GM19468 (cell line): ENCODE measurements around the gene CHADL.

ENCODE experiments used
- ATAC-seq: cut with Tn5 transposase; IDR thresholded peaks from one replicate; pipeline ENCODE4 v1.9.1; 2021; ENCODE audit warnings: mild to moderate bottlenecking, moderate library complexity, moderate number of reproducible peaks; ENCODE audit not compliant: unreplicated experiment; ENCODE audit errors: extremely low read depth

Gene CHADL

GRCh38 chr22:41231369-41231768, 9.4 kb downstream of the CHADL start:
- no peak for ATAC-seq

GRCh38 chr22:41230401-41230785, 10.3 kb downstream of the CHADL start:
- ATAC-seq = no peak

- ATAC-seq = no peak
Observed at GRCh38 chr22:41229730-41230400, 10.9 kb downstream of the CHADL start.

GRCh38 chr22:41229215-41229614, 11.5 kb downstream of the CHADL start:
- ATAC-seq = no peak

GRCh38 chr22:41226723-41227655, 13.7 kb downstream of the CHADL start:
- ATAC-seq = no peak

GRCh38 chr22:41223535-41223934, 17.2 kb downstream of the CHADL start:
- ATAC-seq = no peak

GRCh38 chr22:41222846-41223507, 17.8 kb downstream of the CHADL start:
- no peak for ATAC-seq

GRCh38 chr22:41217553-41218157, 23.1 kb downstream of the CHADL start:
- peak; percentile 26 for ATAC-seq

GRCh38 chr22:41216984-41217383, 23.7 kb downstream of the CHADL start:
- no peak for ATAC-seq

GRCh38 chr22:41215926-41216325, 24.8 kb downstream of the CHADL start:
- no peak for ATAC-seq

GRCh38 chr22:41215409-41215808, 25.3 kb downstream of the CHADL start:
- no peak for ATAC-seq

- ATAC-seq = no peak
Observed at GRCh38 chr22:41206719-41207118, 34.0 kb downstream of the CHADL start.

- peak; percentile 76 for ATAC-seq
Observed at GRCh38 chr22:41204992-41205900, 35.5 kb downstream of the CHADL start, which contains the start of gene L3MBTL2. Gene L3MBTL2 (plus strand): TSS chr22:41205312. CDS start chr22:41205363, 51 bp downstream.

- ATAC-seq = no peak
Observed at GRCh38 chr22:41204066-41204465, 36.7 kb downstream of the CHADL start.

- no peak for ATAC-seq
Observed at GRCh38 chr22:41203118-41203517, 37.6 kb downstream of the CHADL start.

GRCh38 chr22:41201141-41201540, 39.6 kb downstream of the CHADL start:
- no peak for ATAC-seq

GRCh38 chr22:41198027-41198580, 42.6 kb downstream of the CHADL start:
- no peak for ATAC-seq

GRCh38 chr22:41197038-41197972, 43.4 kb downstream of the CHADL start:
- ATAC-seq = no peak
